H9 (cell line): ENCODE data around the gene MSH4. TPM values are rescaled to one million over a fixed set of nuclear protein-coding genes. Genes with fewer than 3 reads are reported as not detected.

ENCODE experiments used
- DNase-seq: peaks from one replicate; pipeline ENCODE4 v3.0.0-alpha.2; 2017
- H2AFZ ChIP-seq: one replicate; pipeline ENCODE4 v1.6.1; 2013; ENCODE audit warnings: mild to moderate bottlenecking, low read length, control low read depth, moderate library complexity
- H2AK5ac ChIP-seq: 2 replicates; pipeline ENCODE4 v1.6.1; 2013; ENCODE audit warnings: low read length, control low read depth, mixed read lengths; ENCODE audit not compliant: insufficient read length
- H2BK120ac ChIP-seq: one replicate; pipeline ENCODE4 v1.6.1; 2013; ENCODE audit warnings: low read depth, mild to moderate bottlenecking, low read length, control low read depth, inconsistent platforms; ENCODE audit not compliant: poor library complexity, severe bottlenecking
- H2BK12ac ChIP-seq: 2 replicates; pipeline ENCODE4 v1.6.1; 2013; ENCODE audit warnings: low read length, control low read depth, mixed read lengths, low read depth; ENCODE audit not compliant: insufficient read length
- H2BK15ac ChIP-seq: 2 replicates; pipeline ENCODE4 v1.6.1; 2013; ENCODE audit warnings: low read depth, low read length, control low read depth
- H2BK20ac ChIP-seq: one replicate; pipeline ENCODE4 v1.6.1; 2013; ENCODE audit warnings: low read depth, mild to moderate bottlenecking, low read length, control low read depth, inconsistent platforms; ENCODE audit not compliant: poor library complexity, severe bottlenecking
- H2BK5ac ChIP-seq: 2 replicates; pipeline ENCODE4 v1.6.1; 2013; ENCODE audit warnings: low read length, control low read depth, mixed read lengths; ENCODE audit not compliant: insufficient read length
- H3K14ac ChIP-seq: 2 replicates; pipeline ENCODE4 v1.6.1; 2013; ENCODE audit warnings: low read length, control low read depth; ENCODE audit not compliant: insufficient read depth
- H3K18ac ChIP-seq: 2 replicates; pipeline ENCODE4 v1.6.1; 2013; ENCODE audit warnings: low read depth, mild to moderate bottlenecking, mixed read lengths, low read length, control low read depth; ENCODE audit not compliant: insufficient read length
- H3K23ac ChIP-seq: 2 replicates; pipeline ENCODE4 v1.6.1; 2013; ENCODE audit warnings: low read length, control low read depth, mixed read lengths, low read depth; ENCODE audit not compliant: insufficient read length
- H3K23me2 ChIP-seq: 2 replicates; pipeline ENCODE4 v1.6.1; 2013; ENCODE audit warnings: low read depth, mild to moderate bottlenecking, mixed read lengths, low read length, control low read depth; ENCODE audit not compliant: insufficient read length, poor library complexity, severe bottlenecking
- H3K27ac ChIP-seq: 2 replicates; pipeline ENCODE4 v1.5.1; 2013; ENCODE audit warnings: low read length, control low read depth, mixed read lengths, low read depth; ENCODE audit not compliant: insufficient read length
- H3K27me3 ChIP-seq: 2 replicates; pipeline ENCODE4 v1.6.1; 2013; ENCODE audit warnings: low read length, control low read depth, inconsistent platforms; ENCODE audit not compliant: insufficient read depth
- H3K4ac ChIP-seq: 2 replicates; pipeline ENCODE4 v1.6.1; 2013; ENCODE audit warnings: low read depth, mild to moderate bottlenecking, control low read depth, inconsistent platforms, low read length, moderate library complexity
- H3K4me1 ChIP-seq: 2 replicates; pipeline ENCODE4 v1.6.1; 2013; ENCODE audit warnings: low read length, control low read depth, inconsistent platforms; ENCODE audit not compliant: insufficient read depth
- H3K4me2 ChIP-seq: 2 replicates; pipeline ENCODE4 v1.6.1; 2013; ENCODE audit warnings: low read length, control low read depth, mixed read lengths; ENCODE audit not compliant: insufficient read length, insufficient read depth
- H3K56ac ChIP-seq: 2 replicates; pipeline ENCODE4 v1.6.1; 2013; ENCODE audit warnings: low read depth, mild to moderate bottlenecking, mixed read lengths, low read length, control low read depth; ENCODE audit not compliant: insufficient read length
- H3K79me1 ChIP-seq: 2 replicates; pipeline ENCODE4 v1.6.1; 2013; ENCODE audit warnings: low read depth, mild to moderate bottlenecking, moderate library complexity, low read length, control low read depth, inconsistent platforms; ENCODE audit not compliant: insufficient read depth, poor library complexity, severe bottlenecking
- H3K79me2 ChIP-seq: 2 replicates; pipeline ENCODE4 v1.6.1; 2013; ENCODE audit warnings: low read length, control low read depth, inconsistent platforms; ENCODE audit not compliant: insufficient read depth
- H3K9ac ChIP-seq: 2 replicates; pipeline ENCODE4 v1.6.1; 2013; ENCODE audit warnings: low read length, control low read depth, mixed read lengths; ENCODE audit not compliant: insufficient read length; ENCODE audit errors: extremely low read depth
- H3K9me3 ChIP-seq: one replicate; pipeline ENCODE4 v1.6.1; 2013; ENCODE audit warnings: low read depth, low read length, inconsistent platforms; ENCODE audit not compliant: control insufficient read depth
- H3T11ph ChIP-seq: one replicate; pipeline ENCODE4 v1.6.1; 2013; ENCODE audit warnings: mild to moderate bottlenecking, low read length, control low read depth, inconsistent platforms
- H4K20me1 ChIP-seq: one replicate; pipeline ENCODE4 v1.6.1; 2013; ENCODE audit not compliant: control insufficient read depth, insufficient read length, insufficient read depth
- H4K5ac ChIP-seq: 2 replicates; pipeline ENCODE4 v1.6.1; 2013; ENCODE audit warnings: low read depth, mild to moderate bottlenecking, mixed read lengths, low read length, control low read depth; ENCODE audit not compliant: insufficient read length
- H4K8ac ChIP-seq: replicated peaks from 2 replicates; pipeline ENCODE4 v1.6.1; 2013; ENCODE audit warnings: low read length, control low read depth, mixed read lengths, low read depth; ENCODE audit not compliant: insufficient read length
- H4K91ac ChIP-seq: 2 replicates; pipeline ENCODE4 v1.6.1; 2013; ENCODE audit warnings: low read depth, mild to moderate bottlenecking, moderate library complexity, mixed read lengths, low read length, control low read depth; ENCODE audit not compliant: insufficient read length
- H3K27ac Mint-ChIP-seq, 3 experiments: 2 replicates in 2 of 3; 3 replicates in 1 of 3; pipeline ENCODE4 v1.8.0; 2020 to 2021; ENCODE audit warnings: mixed read lengths in 3 of 3, mild to moderate bottlenecking in 1 of 3, moderate library complexity in 1 of 3
- H3K27me3 Mint-ChIP-seq: 2 replicates; pipeline ENCODE4 v1.8.0; 2021; ENCODE audit warnings: low read depth, mild to moderate bottlenecking, moderate library complexity, mixed read lengths
- H3K36me3 Mint-ChIP-seq, 3 experiments: 2 replicates in 2 of 3; 3 replicates in 1 of 3; pipeline ENCODE4 v1.8.0; 2020 to 2021; ENCODE audit warnings: low read depth in 3 of 3, mixed read lengths in 3 of 3; ENCODE audit not compliant: insufficient read depth in 1 of 3
- H3K4me1 Mint-ChIP-seq, 2 experiments: 2 replicates each; pipeline ENCODE4 v1.8.0; 2020; ENCODE audit warnings: mixed read lengths in 2 of 2
- H3K4me3 Mint-ChIP-seq, 2 experiments: 2 replicates in 1 of 2; 3 replicates in 1 of 2; pipeline ENCODE4 v1.8.0; 2020 to 2021; ENCODE audit warnings: mild to moderate bottlenecking in 2 of 2, mixed read lengths in 2 of 2, moderate library complexity in 1 of 2
- H3K9me3 Mint-ChIP-seq, 2 experiments: 2 replicates in 1 of 2; 3 replicates in 1 of 2; pipeline ENCODE4 v1.8.0; 2020; ENCODE audit warnings: mild to moderate bottlenecking in 2 of 2, mixed read lengths in 2 of 2, moderate library complexity in 1 of 2
- CTCF ChIP-seq: fragments of 200-600 bp; sonication (generic); conservative IDR thresholded peaks from 3 replicates; pipeline ENCODE4 v1.8.0; 2021; ENCODE audit warnings: antibody characterized with exemption, mild to moderate bottlenecking
- WGBS: extraction: QIAGEN DNeasy Blood & Tissue Kit; methylation state at CpG from one replicate; pipeline ENCODE4 v1.1.7; 2013; ENCODE audit warnings: missing lambda C conversion rate, low lambda C conversion rate, mixed read lengths; ENCODE audit not compliant: insufficient read length; ENCODE audit errors: extremely low coverage; 5-methylcytosine and 5-hydroxymethylcytosine counted together
- total RNA-seq: library from RNA; stranded (reverse); gene quantifications from 2 replicates; pipeline ENCODE4 v1.2.1, GENCODE V29; 2021

The MSH4 gene
- total RNA-seq, 1 experiment from 2014 or later = 0.63 TPM

- Histone ChIP-seq H2AFZ (no peak overlapping the region), H2BK12ac (no peak overlapping the region), H4K91ac (no peak overlapping the region), H3K56ac (no peak overlapping the region), H3K4ac (no peak overlapping the region), H3K79me1 (no peaks in the 10 kb centered on the region), H3K27me3 (no peaks in the 10 kb centered on the region), H3K79me2 (peaks cover 28% of the 10 kb centered on the region; the same call in 1 of the 2 replicates), H2BK5ac (no peak overlapping the region), H3K9me3 (no peaks in the 10 kb centered on the region), H2BK120ac (no peak overlapping the region), H2AK5ac (no peak overlapping the region), H3T11ph (no peak overlapping the region), H4K5ac (no peak overlapping the region), H3K4me1 (no peaks in the 10 kb centered on the region; the same call in 1 of the 2 replicates), H3K9ac (peak overlapping the region; percentile 97), H3K4me2 (peak overlapping the region; percentile 63), H3K18ac (no peak overlapping the region), H4K8ac (no peak overlapping the region), H4K20me1 (no peaks in the 10 kb centered on the region), H2BK15ac (no peak overlapping the region), H3K27ac (no peak overlapping the region), H3K14ac (no peak overlapping the region), H3K23me2 (peaks cover 10% of the 10 kb centered on the region), H2BK20ac (no peak overlapping the region), H3K23ac (no peak overlapping the region)
- no CpG with 5 or more reads among the region's 4 CpGs for WGBS
- peak overlapping the region; percentile 45 to 99 (median 79); a peak in 6 of 7 replicates for H3K27ac Mint-ChIP-seq
- H3K4me3 Mint-ChIP-seq = peak overlapping the region; percentile 98 to 99
- H3K36me3 Mint-ChIP-seq = peaks cover 54 to 65% (median 62%) of the 10 kb centered on the region in 3 experiments
- H3K4me1 Mint-ChIP-seq = peaks cover 33 to 40% of the 10 kb centered on the region in 2 experiments
- H3K27me3 Mint-ChIP-seq = peaks cover 3% of the 10 kb centered on the region; the same call in 1 of the 2 replicates
- H3K9me3 Mint-ChIP-seq = no peaks in the 10 kb centered on the region
- TF ChIP-seq CTCF = no peak
- DNase-seq = no peak
These were observed 9.2 kb upstream of the MSH4 start for GRCh38 chr1:75787524-75787923.
